ENCODE results near the gene PRKCB. TPM values are rescaled to one million over a fixed set of nuclear protein-coding genes. Genes with fewer than 3 reads are reported as not detected.

The PRKCB gene
- total and polyA plus RNA-seq, 2 experiments from 2014 or later: 0.70 to 0.92 TPM

GRCh38 chr16:23900480-23901177 lies 64.8 kb downstream of the PRKCB start:
- no peaks in the 10 kb centered on the region for H3K9me3 ChIP-seq (ENCODE audit: low read depth)
- DNase-seq (ENCODE audit: low spot score): no peak
- peaks cover 8% of the 10 kb centered on the region for H3K4me1 ChIP-seq (ENCODE audit: insufficient read depth)
- H4K20me1 ChIP-seq (ENCODE audit: insufficient read depth, poor library complexity, severe bottlenecking): no peaks in the 10 kb centered on the region
- no peaks in the 10 kb centered on the region for H3K9me2 ChIP-seq (replicated peaks; ENCODE audit: insufficient read depth)
- H3K4me2 ChIP-seq: no peak overlapping the region
- no peak overlapping the region for H3K4me3 ChIP-seq
- no peak overlapping the region for H3K27ac ChIP-seq
- no peaks in the 10 kb centered on the region for H3K36me3 ChIP-seq (replicated peaks; ENCODE audit: insufficient read depth, low read depth)
- no peak overlapping the region for H2AFZ ChIP-seq
- H3K27me3 ChIP-seq: no peaks in the 10 kb centered on the region
- TF ChIP-seq EZH2phosphoT487 (IDR thresholded peaks at IDR 0.05; ENCODE audit: low read depth, severe bottlenecking, unreplicated experiment) (no peak), CTCF (IDR thresholded peaks at IDR 0.05; ENCODE audit: poor library complexity) (no peak), EZH2 (IDR thresholded peaks at IDR 0.05; ENCODE audit: borderline replicate concordance) (no peak)
- no peaks in the 10 kb centered on the region for H3K79me2 ChIP-seq
- WGBS (ENCODE audit: low lambda C conversion rate, missing lambda C conversion rate): 90% methylated on average over 7 of the region's 7 CpGs

- Histone ChIP-seq H3K9me3 (ENCODE audit: low read depth) (no peaks in the 10 kb centered on the region), H3K36me3 (replicated peaks; ENCODE audit: insufficient read depth, low read depth) (no peaks in the 10 kb centered on the region), H3K4me3 (no peak overlapping the region), H3K79me2 (no peaks in the 10 kb centered on the region), H3K4me2 (no peak overlapping the region), H3K9me2 (replicated peaks; ENCODE audit: insufficient read depth) (no peaks in the 10 kb centered on the region), H3K4me1 (ENCODE audit: insufficient read depth) (peaks cover 8% of the 10 kb centered on the region), H3K27ac (no peak overlapping the region), H3K27me3 (no peaks in the 10 kb centered on the region), H2AFZ (no peak overlapping the region), H4K20me1 (ENCODE audit: insufficient read depth, poor library complexity, severe bottlenecking) (no peaks in the 10 kb centered on the region)
- TF ChIP-seq EZH2 (IDR thresholded peaks at IDR 0.05; ENCODE audit: borderline replicate concordance): no peak
- TF ChIP-seq EZH2phosphoT487 (IDR thresholded peaks at IDR 0.05; ENCODE audit: low read depth, severe bottlenecking, unreplicated experiment): no peak
- TF ChIP-seq CTCF (IDR thresholded peaks at IDR 0.05; ENCODE audit: poor library complexity): no peak
- WGBS (ENCODE audit: low lambda C conversion rate, missing lambda C conversion rate): 47% methylated on average over 13 of the region's 13 CpGs
- no peak for DNase-seq (ENCODE audit: low spot score)
Measured at GRCh38 chr16:23901178-23902033, 65.6 kb downstream of the PRKCB start.

- no peak for DNase-seq (ENCODE audit: low spot score)
- Histone ChIP-seq H3K27me3 (no peaks in the 10 kb centered on the region), H3K9me3 (ENCODE audit: low read depth) (no peaks in the 10 kb centered on the region), H3K4me3 (no peak overlapping the region), H3K27ac (no peak overlapping the region), H3K9me2 (replicated peaks; ENCODE audit: insufficient read depth) (no peaks in the 10 kb centered on the region), H3K36me3 (replicated peaks; ENCODE audit: insufficient read depth, low read depth) (no peaks in the 10 kb centered on the region), H4K20me1 (ENCODE audit: insufficient read depth, poor library complexity, severe bottlenecking) (no peaks in the 10 kb centered on the region), H3K4me2 (no peak overlapping the region), H3K4me1 (ENCODE audit: insufficient read depth) (peaks cover 8% of the 10 kb centered on the region), H3K79me2 (no peaks in the 10 kb centered on the region), H2AFZ (no peak overlapping the region)
- 93% methylated on average over 4 of the region's 4 CpGs for WGBS (ENCODE audit: low lambda C conversion rate, missing lambda C conversion rate)
- TF ChIP-seq CTCF (IDR thresholded peaks at IDR 0.05; ENCODE audit: poor library complexity) (no peak), EZH2phosphoT487 (IDR thresholded peaks at IDR 0.05; ENCODE audit: low read depth, severe bottlenecking, unreplicated experiment) (no peak), EZH2 (IDR thresholded peaks at IDR 0.05; ENCODE audit: borderline replicate concordance) (no peak)
Measured at GRCh38 chr16:23902034-23902747, 66.4 kb downstream of the PRKCB start.
